Calu3 (cell line): ENCODE data around the gene TRIM23. TPM values are rescaled to one million over a fixed set of nuclear protein-coding genes. Genes with fewer than 3 reads are reported as not detected.

Experiments
- BruUV-seq: library from RNA; stranded (reverse); fragments of 400-500 nt; replicated peaks from 2 replicates; lab custom pipeline; 2021; lab: Mats Ljungman, UMichigan
- CTCF ChIA-PET: fragments of 300-600 bp; sonication (Branson Sonifier 250); formaldehyde crosslinking; loops from one replicate; lab custom pipeline; 2022; ENCODE audit warnings: antibody characterized with exemption; lab: Charles Lee
- DNase-seq: peaks from one replicate; pipeline ENCODE4 v3.0.0; 2022
- H3K27ac Mint-ChIP-seq: one replicate; pipeline ENCODE4 v1.8.0; 2022; ENCODE audit warnings: mixed read lengths; ENCODE audit not compliant: unreplicated experiment
- H3K27me3 Mint-ChIP-seq: one replicate; pipeline ENCODE4 v1.8.0; 2022; ENCODE audit warnings: mixed read lengths; ENCODE audit not compliant: unreplicated experiment
- H3K36me3 Mint-ChIP-seq: one replicate; pipeline ENCODE4 v1.8.0; 2022; ENCODE audit warnings: mild to moderate bottlenecking, moderate library complexity, mixed read lengths; ENCODE audit not compliant: insufficient read depth, unreplicated experiment
- H3K4me1 Mint-ChIP-seq: one replicate; pipeline ENCODE4 v1.8.0; 2022; ENCODE audit warnings: mild to moderate bottlenecking, low read depth, mixed read lengths; ENCODE audit not compliant: unreplicated experiment
- H3K4me3 Mint-ChIP-seq: one replicate; pipeline ENCODE4 v1.8.0; 2022; ENCODE audit warnings: mild to moderate bottlenecking, low read depth, moderate library complexity, mixed read lengths; ENCODE audit not compliant: unreplicated experiment
- H3K9me3 Mint-ChIP-seq: one replicate; pipeline ENCODE4 v1.8.0; 2022; ENCODE audit warnings: low read depth, mixed read lengths; ENCODE audit not compliant: unreplicated experiment
- intact Hi-C: fragments of 100-400 bp; cut with micrococcal nuclease; formaldehyde crosslinking; loops from one replicate; pipeline ENCODE4 v1.10.0; 2022; ENCODE audit not compliant: unreplicated experiment
- total RNA-seq: library from RNA; stranded (reverse); gene quantifications from 2 replicates; pipeline ENCODE4 v1.2.3, GENCODE V29; 2022
- TF ChIP-seq, protein P1 (sequence below): fragments of 200-600 bp; IDR thresholded peaks from one replicate; pipeline ENCODE4 v1.8.0; 2022; ENCODE audit warnings: antibody characterized with exemption; ENCODE audit not compliant: unreplicated experiment

The TRIM23 gene
- total RNA-seq, 1 experiment from 2014 or later = 12.5 TPM

DNA sequence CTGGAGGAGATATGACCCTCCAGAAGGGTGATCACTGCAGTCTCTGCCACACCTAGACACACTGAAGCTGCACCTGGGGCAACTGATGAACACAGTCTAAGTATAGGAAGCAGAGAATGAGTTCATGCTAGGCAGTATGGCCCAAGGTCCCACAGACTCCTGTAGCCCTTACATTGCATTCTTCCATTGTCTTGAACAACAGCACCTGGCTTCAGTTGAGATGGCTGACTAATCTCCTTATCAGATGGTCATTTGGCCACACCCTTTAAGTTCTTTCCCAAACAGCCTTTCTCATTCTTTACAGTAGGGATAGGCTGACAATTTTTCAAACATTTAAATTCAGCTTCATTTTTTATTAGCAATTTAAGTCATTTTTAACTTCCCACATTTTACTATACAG lies 84.3 kb downstream of the TRIM23 start:
- CTCF ChIA-PET = no interaction called here

More for the DNA sequence above, 84.3 kb downstream of the TRIM23 start:
- Mint-ChIP-seq H3K4me1 (peaks cover 10% of the 10 kb centered on the region), H3K27me3 (no peaks in the 10 kb centered on the region), H3K27ac (no peak overlapping the region), H3K4me3 (no peak overlapping the region), H3K36me3 (peaks cover 12% of the 10 kb centered on the region), H3K9me3 (no peaks in the 10 kb centered on the region)
- DNase-seq = peak; percentile 5
- BruUV-seq = no TSS peak
- intact Hi-C loops = no loop called here
- TF ChIP-seq, protein P1, sequence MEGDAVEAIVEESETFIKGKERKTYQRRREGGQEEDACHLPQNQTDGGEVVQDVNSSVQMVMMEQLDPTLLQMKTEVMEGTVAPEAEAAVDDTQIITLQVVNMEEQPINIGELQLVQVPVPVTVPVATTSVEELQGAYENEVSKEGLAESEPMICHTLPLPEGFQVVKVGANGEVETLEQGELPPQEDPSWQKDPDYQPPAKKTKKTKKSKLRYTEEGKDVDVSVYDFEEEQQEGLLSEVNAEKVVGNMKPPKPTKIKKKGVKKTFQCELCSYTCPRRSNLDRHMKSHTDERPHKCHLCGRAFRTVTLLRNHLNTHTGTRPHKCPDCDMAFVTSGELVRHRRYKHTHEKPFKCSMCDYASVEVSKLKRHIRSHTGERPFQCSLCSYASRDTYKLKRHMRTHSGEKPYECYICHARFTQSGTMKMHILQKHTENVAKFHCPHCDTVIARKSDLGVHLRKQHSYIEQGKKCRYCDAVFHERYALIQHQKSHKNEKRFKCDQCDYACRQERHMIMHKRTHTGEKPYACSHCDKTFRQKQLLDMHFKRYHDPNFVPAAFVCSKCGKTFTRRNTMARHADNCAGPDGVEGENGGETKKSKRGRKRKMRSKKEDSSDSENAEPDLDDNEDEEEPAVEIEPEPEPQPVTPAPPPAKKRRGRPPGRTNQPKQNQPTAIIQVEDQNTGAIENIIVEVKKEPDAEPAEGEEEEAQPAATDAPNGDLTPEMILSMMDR = no peak

Other genes with a start within 250 kb of the TRIM23 start
- gene ADAMTS6, start 142.4 kb downstream of the TRIM23 start, total RNA-seq = 0.86 and 1.2 TPM in 2 replicates
- gene CENPK, start 61.2 kb downstream of the TRIM23 start, total RNA-seq = 42.7 and 45.2 TPM in 2 replicates
- gene PPWD1, start 61.0 kb downstream of the TRIM23 start, total RNA-seq = 28.0 and 32.5 TPM in 2 replicates
- 4.5 and 4.7 TPM in 2 replicates for gene SHLD3, start 694 bp upstream of the TRIM23 start, total RNA-seq
- 27.6 and 28.2 TPM in 2 replicates for gene TRAPPC13, start 694 bp upstream of the TRIM23 start, total RNA-seq
- 3.9 and 6.8 TPM in 2 replicates for gene SGTB, start 97.8 kb upstream of the TRIM23 start, total RNA-seq
- 47.9 and 48.0 TPM in 2 replicates for gene NLN, start 97.9 kb upstream of the TRIM23 start, total RNA-seq